Epidermal melanocyte (primary cell): ENCODE data around the gene EHD1.

Experiments used
- DNase-seq: peaks from one replicate; pipeline ENCODE4 v3.0.0; 2011; ENCODE audit warnings: low spot score; ENCODE audit not compliant: insufficient read length

EHD1 gene

DNA sequence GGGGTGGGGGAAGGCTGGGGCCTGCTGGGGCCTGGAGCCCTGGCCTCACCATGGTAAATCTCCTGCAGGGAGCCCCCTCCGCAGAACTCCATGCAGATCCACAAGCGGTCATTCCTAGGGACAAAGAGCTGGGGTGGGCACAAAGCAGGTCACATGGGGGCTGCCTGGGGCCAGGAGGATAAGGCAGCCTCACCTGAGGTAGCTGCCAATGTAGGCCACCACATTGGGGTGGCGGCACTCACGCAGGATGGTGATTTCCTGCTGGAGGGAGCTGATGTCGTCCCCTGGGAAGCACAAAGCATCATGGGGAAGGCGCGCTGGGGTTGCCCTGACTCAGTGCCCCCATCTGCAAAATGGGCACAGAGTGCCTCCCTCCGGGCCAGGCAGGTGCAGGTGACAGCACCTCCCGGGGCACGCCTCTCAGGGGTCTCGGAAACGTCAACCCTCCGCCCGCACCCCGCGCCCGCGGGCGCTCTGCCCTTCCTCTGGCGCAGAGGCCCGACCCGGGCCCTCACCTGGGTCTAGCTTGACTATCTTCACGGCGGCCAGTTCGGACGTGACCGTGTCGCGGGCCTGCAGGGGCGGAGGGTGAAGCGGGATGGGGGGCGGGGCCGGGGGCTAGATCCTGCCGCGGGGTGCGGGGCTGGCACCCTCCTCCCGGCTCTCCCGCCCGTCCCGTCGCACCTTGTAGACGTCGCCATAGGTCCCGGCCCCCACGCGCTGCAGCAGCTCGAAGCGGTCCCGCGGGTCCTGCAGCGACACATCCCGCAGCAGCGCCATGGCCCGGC lies 75.9 kb downstream of the EHD1 start:
- no peak for DNase-seq
